ENCODE measurements around the gene HES1.

DNA sequence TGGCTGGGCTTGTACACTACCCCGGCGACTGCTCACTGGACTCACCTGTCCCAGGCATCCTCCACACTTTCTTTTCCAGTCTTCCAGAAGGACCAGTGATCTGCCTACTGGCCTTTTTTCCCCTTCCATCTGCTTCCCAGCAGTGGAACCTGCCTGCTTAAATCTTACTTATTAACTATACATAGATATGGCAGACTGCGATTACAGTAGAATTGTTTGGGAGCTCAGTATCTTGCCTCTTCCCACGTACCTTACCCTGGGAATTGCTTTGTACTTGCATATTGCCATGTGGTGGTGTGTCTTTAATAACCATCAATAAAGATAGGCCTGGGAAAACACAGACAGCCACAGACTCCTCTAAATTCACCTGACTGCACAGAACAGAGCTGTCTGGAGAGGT, 11.8 kb upstream of the HES1 start:
- TF ChIP-seq CREM (IDR thresholded peaks at IDR 0.05; ENCODE audit: low read depth) (no peak), CHD1 (IDR thresholded peaks at IDR 0.05; ENCODE audit: low read depth, low read length) (no peak), TARDBP (IDR thresholded peaks at IDR 0.05; ENCODE audit: borderline replicate concordance) (no peak), CEBPB (IDR thresholded peaks at IDR 0.05; ENCODE audit: borderline replicate concordance in 1 of 2, low read depth in 2 of 2, low read length in 2 of 2) (no peak), BMI1 (IDR thresholded peaks at IDR 0.05; ENCODE audit: borderline replicate concordance) (no peak)

All from GM12878 (cell line).